A549 (cell line): Measurements from ENCODE around the gene GPR183. TPM values are rescaled to one million over a fixed set of nuclear protein-coding genes. Genes with fewer than 3 reads are reported as not detected.

Experiments
- ATAC-seq, 2 experiments: fragments of 200-7000 bp in 1 of 2; fragments of >200 bp in 1 of 2; cut with Nextera tagmentation in 1 of 2; cut with Tn5 transposase in 1 of 2; 3 replicates each; pipeline versions ENCODE4 v1.8.0 to v1.9.1; 2018 to 2020; ENCODE audit warnings: mild to moderate bottlenecking in 1 of 2, moderate library complexity in 1 of 2
- CTCF ChIA-PET: fragments of 300-600 bp; sonication (Branson Sonifier 250); formaldehyde crosslinking; extraction: SDS; loops from one replicate; lab custom pipeline; 2021; ENCODE audit warnings: antibody characterized with exemption, inconsistent platforms; lab: Yijun Ruan, JAX
- POLR2A ChIA-PET: fragments of 350-600 bp; formaldehyde crosslinking; extraction: SDS; loops from one replicate; lab custom pipeline; 2021; ENCODE audit warnings: antibody characterized with exemption, inconsistent platforms; lab: Yijun Ruan, JAX
- DNase-seq, 2 experiments: peaks; one replicate each; pipeline versions ENCODE4 v3.0.0 to v3.0.0-alpha.2; 2011 to 2016; ENCODE audit warnings: low read depth in 1 of 2, low spot score in 1 of 2
- FAIRE-seq: peaks from 2 replicates; lab custom pipeline; 2011; peaks lifted over from hg19 to GRCh38; lab: Jason Lieb, UNC
- H3K27ac ChIP-seq, 2 experiments: fragments of >200 bp; sonication (Bioruptor Twin); formaldehyde crosslinking; 3 replicates each; pipeline ENCODE4 v1.5.1; 2016 to 2017
- H3K4me1 ChIP-seq: fragments of >200 bp; sonication (Bioruptor Twin); formaldehyde crosslinking; 3 replicates; pipeline ENCODE4 v1.6.1; 2016
- H3K4me2 ChIP-seq: fragments of >200 bp; sonication (Bioruptor Twin); formaldehyde crosslinking; 3 replicates; pipeline ENCODE4 v1.6.1; 2016
- H3K4me3 ChIP-seq: fragments of >200 bp; sonication (Bioruptor Twin); formaldehyde crosslinking; 3 replicates; pipeline ENCODE4 v1.5.1; 2016
- H3K9me3 ChIP-seq: fragments of >200 bp; sonication (Bioruptor Twin); formaldehyde crosslinking; 3 replicates; pipeline ENCODE4 v1.6.1; 2016
- ATOH8 ChIP-seq: fragments of 250-450 bp; sonication (Bioruptor Pico); IDR thresholded peaks from 2 replicates; pipeline ENCODE4 v1.5.0; 2020; ENCODE audit warnings: low read depth, mild to moderate bottlenecking, moderate library complexity
- BCL3 ChIP-seq: fragments of >200 bp; sonication (Bioruptor Twin); formaldehyde crosslinking; IDR thresholded peaks from 3 replicates; pipeline ENCODE4 v1.6.1; 2016
- ELK1 ChIP-seq: fragments of 150-350 bp; IDR thresholded peaks from 2 replicates; pipeline ENCODE4 v1.6.1; 2014; ENCODE audit warnings: low read depth, mild to moderate bottlenecking, low read length
- ESRRA ChIP-seq: fragments of 150-350 bp; IDR thresholded peaks from 2 replicates; pipeline ENCODE4 v1.6.1; 2014; ENCODE audit warnings: mild to moderate bottlenecking, low read length, borderline replicate concordance
- HDAC2 ChIP-seq: fragments of 200-600 bp; sonication (generic); IDR thresholded peaks from 2 replicates; pipeline ENCODE4 v1.6.1; 2016
- HMGXB4 ChIP-seq: fragments of 250-450 bp; sonication (Bioruptor Pico); IDR thresholded peaks from 2 replicates; pipeline ENCODE4 v1.5.0; 2021; ENCODE audit warnings: mild to moderate bottlenecking, moderate library complexity, borderline replicate concordance
- HOXB5 ChIP-seq: fragments of 250-450 bp; sonication (Bioruptor Pico); IDR thresholded peaks from 2 replicates; pipeline ENCODE4 v1.5.0; 2020; ENCODE audit warnings: mild to moderate bottlenecking, moderate library complexity
- JUNB ChIP-seq: fragments of >200 bp; sonication (Bioruptor Twin); formaldehyde crosslinking; IDR thresholded peaks from 2 replicates; pipeline ENCODE4 v1.6.1; 2016
- MAZ ChIP-seq: fragments of 150-350 bp; IDR thresholded peaks from 2 replicates; pipeline ENCODE4 v1.6.1; 2014; ENCODE audit warnings: antibody characterized with exemption, low read depth, low read length, borderline replicate concordance
- MYC ChIP-seq: IDR thresholded peaks from 2 replicates; pipeline ENCODE4 v1.6.1; 2012; ENCODE audit warnings: mild to moderate bottlenecking, inconsistent platforms, low read length, improper control_type of control experiment, borderline replicate concordance
- NFE2L2 ChIP-seq: fragments of 150-350 bp; conservative IDR thresholded peaks from 2 replicates; pipeline ENCODE4 v1.6.1; 2014; ENCODE audit warnings: low read length
- NPAS2 ChIP-seq: fragments of 250-450 bp; sonication (Bioruptor Pico); IDR thresholded peaks from 2 replicates; pipeline ENCODE4 v1.8.0; 2022; ENCODE audit warnings: mild to moderate bottlenecking, moderate library complexity, borderline replicate concordance
- NR3C1 ChIP-seq: fragments of >200 bp; sonication (Bioruptor Twin); formaldehyde crosslinking; IDR thresholded peaks from 3 replicates; pipeline ENCODE4 v1.6.1; 2017
- PHF8 ChIP-seq: fragments of 200-600 bp; sonication (generic); IDR thresholded peaks from 2 replicates; pipeline ENCODE4 v1.6.1; 2016; ENCODE audit warnings: low read depth, mild to moderate bottlenecking, antibody characterized with exemption, moderate library complexity, borderline replicate concordance
- RARB ChIP-seq: fragments of 250-450 bp; sonication (Bioruptor Pico); IDR thresholded peaks from 2 replicates; pipeline ENCODE4 v1.8.0; 2021; ENCODE audit warnings: mild to moderate bottlenecking, moderate library complexity
- RFX5 ChIP-seq: fragments of 450-650 bp; IDR thresholded peaks from 2 replicates; pipeline ENCODE4 v1.7.1; 2014; ENCODE audit warnings: antibody characterized with exemption, mild to moderate bottlenecking, moderate library complexity
- RNF2 ChIP-seq: fragments of 200-600 bp; sonication (generic); IDR thresholded peaks from 2 replicates; pipeline ENCODE4 v1.6.1; 2016; ENCODE audit warnings: low read depth, mild to moderate bottlenecking, antibody characterized with exemption, moderate library complexity, borderline replicate concordance
- TFCP2L1 ChIP-seq: fragments of 250-450 bp; sonication (Bioruptor Pico); IDR thresholded peaks from 2 replicates; pipeline ENCODE4 v1.5.0; 2021; ENCODE audit warnings: mild to moderate bottlenecking
- USF2 ChIP-seq: fragments of 450-650 bp; IDR thresholded peaks from 2 replicates; pipeline ENCODE4 v1.6.1; 2014; ENCODE audit warnings: antibody characterized with exemption
- WGBS: methylation state at CpG from one replicate; pipeline ENCODE4 v1.1.6; 2017; ENCODE audit errors: missing lambda C conversion rate; 5-methylcytosine and 5-hydroxymethylcytosine counted together
- polyA plus RNA-seq, 4 experiments: library from polyadenylated mRNA; depleted of rRNA in 3 of 4; stranded (reverse); fragments of >200 nt; fragmentation: RNase III in 1 of 4; extraction: RNeasy Plus Mini Kit Qiagen cat#74134 plus additional on column Dnase treatment in 1 of 4; gene quantifications; 2 replicates in 3 of 4; 3 replicates in 1 of 4; pipeline ENCODE4 v1.2.3, GENCODE V29; 2011 to 2017
- TF ChIP-seq, protein P1 (sequence below): fragments of 200-600 bp; sonication (generic); IDR thresholded peaks from 2 replicates; pipeline ENCODE4 v1.6.1; 2016; ENCODE audit warnings: antibody characterized with exemption, mild to moderate bottlenecking, moderate library complexity
- TF ChIP-seq, protein P2 (sequence below): IDR thresholded peaks from 2 replicates; pipeline ENCODE4 v1.6.1; 2012

GPR183 gene
- polyA plus RNA-seq, 2 of the 4 experiments (the other 2 are of a cell fraction) = not detected

DNA sequence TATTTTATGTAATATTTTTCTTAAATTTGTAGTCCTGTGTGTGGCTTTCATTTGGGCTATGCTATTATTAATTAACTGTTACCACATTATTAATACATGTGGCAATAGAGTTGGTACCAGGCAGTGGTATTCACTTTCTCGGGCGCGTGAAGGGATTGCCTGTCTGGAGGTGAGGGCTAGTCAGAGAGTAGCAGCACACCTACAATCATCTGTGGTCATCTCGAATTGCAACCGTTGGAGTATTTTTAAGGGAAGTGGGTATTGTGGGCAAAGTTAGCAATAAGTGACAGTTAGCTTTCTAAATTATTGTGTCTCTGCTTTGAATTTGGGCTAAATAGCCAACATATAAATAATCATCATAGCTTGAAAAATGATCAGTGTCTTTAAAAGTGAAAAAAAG is 29.0 kb downstream of the GPR183 start:
- CTCF ChIA-PET = interaction anchor here (1.1 to 4.9 kb wide), 2 partner anchors 9 to 13 kb away, joined by 3 to 20 read pairs; no protein-coding TSS in a partner anchor

GRCh38 chr13:99277629-99278028 is 29.6 kb downstream of the GPR183 start:
- 92% methylated on average over 4 of the region's 4 CpGs for WGBS
- TF ChIP-seq ATOH8 (CRISPR knock-in tag) (no peak), MAZ (no peak), HOXB5 (CRISPR knock-in tag) (no peak), PHF8 (no peak), NFE2L2 (no peak), ELK1 (no peak), USF2 (no peak), NR3C1 (no peak), RFX5 (no peak), NPAS2 (CRISPR knock-in tag) (no peak), ESRRA (no peak), HMGXB4 (CRISPR knock-in tag) (no peak), MYC (no peak), RNF2 (no peak), BCL3 (no peak), HDAC2 (no peak), TFCP2L1 (CRISPR knock-in tag) (no peak)
- TF ChIP-seq, protein P1, sequence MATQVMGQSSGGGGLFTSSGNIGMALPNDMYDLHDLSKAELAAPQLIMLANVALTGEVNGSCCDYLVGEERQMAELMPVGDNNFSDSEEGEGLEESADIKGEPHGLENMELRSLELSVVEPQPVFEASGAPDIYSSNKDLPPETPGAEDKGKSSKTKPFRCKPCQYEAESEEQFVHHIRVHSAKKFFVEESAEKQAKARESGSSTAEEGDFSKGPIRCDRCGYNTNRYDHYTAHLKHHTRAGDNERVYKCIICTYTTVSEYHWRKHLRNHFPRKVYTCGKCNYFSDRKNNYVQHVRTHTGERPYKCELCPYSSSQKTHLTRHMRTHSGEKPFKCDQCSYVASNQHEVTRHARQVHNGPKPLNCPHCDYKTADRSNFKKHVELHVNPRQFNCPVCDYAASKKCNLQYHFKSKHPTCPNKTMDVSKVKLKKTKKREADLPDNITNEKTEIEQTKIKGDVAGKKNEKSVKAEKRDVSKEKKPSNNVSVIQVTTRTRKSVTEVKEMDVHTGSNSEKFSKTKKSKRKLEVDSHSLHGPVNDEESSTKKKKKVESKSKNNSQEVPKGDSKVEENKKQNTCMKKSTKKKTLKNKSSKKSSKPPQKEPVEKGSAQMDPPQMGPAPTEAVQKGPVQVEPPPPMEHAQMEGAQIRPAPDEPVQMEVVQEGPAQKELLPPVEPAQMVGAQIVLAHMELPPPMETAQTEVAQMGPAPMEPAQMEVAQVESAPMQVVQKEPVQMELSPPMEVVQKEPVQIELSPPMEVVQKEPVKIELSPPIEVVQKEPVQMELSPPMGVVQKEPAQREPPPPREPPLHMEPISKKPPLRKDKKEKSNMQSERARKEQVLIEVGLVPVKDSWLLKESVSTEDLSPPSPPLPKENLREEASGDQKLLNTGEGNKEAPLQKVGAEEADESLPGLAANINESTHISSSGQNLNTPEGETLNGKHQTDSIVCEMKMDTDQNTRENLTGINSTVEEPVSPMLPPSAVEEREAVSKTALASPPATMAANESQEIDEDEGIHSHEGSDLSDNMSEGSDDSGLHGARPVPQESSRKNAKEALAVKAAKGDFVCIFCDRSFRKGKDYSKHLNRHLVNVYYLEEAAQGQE = no peak
- TF ChIP-seq, protein P2, sequence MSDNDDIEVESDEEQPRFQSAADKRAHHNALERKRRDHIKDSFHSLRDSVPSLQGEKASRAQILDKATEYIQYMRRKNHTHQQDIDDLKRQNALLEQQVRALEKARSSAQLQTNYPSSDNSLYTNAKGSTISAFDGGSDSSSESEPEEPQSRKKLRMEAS = no peak
- DNase-seq (no peak), ATAC-seq (no peak), FAIRE-seq (no peak)
- ChIA-PET POLR2A (no interaction called here), CTCF (interaction anchor here (4.9 kb wide), 1 partner anchor 8 kb away, joined by 20 read pairs; no protein-coding TSS in a partner anchor)
- Histone ChIP-seq H3K4me3 (no peak overlapping the region), H3K27ac (no peak overlapping the region), H3K4me1 (no peaks in the 10 kb centered on the region), H3K4me2 (no peak overlapping the region), H3K9me3 (peaks cover under 1% of the 10 kb centered on the region; the same call in 1 of the 3 replicates)

More for the DNA sequence above, 29.0 kb downstream of the GPR183 start:
- POLR2A ChIA-PET = no interaction called here
- no peak for ATAC-seq
- no peak overlapping the region for H3K27ac ChIP-seq
- H3K4me3 ChIP-seq = no peak overlapping the region
- TF ChIP-seq USF2 = no peak
- no peak for TF ChIP-seq JUNB
- TF ChIP-seq RARB = no peak
- no peaks in the 10 kb centered on the region for H3K4me1 ChIP-seq
- no peaks in the 10 kb centered on the region for H3K9me3 ChIP-seq
- H3K4me2 ChIP-seq = no peak overlapping the region
- FAIRE-seq = no peak
- DNase-seq = no peak
- WGBS = 96% methylated on average over 5 of the region's 5 CpGs
